ENCODE results near the gene COL5A1.

DNA sequence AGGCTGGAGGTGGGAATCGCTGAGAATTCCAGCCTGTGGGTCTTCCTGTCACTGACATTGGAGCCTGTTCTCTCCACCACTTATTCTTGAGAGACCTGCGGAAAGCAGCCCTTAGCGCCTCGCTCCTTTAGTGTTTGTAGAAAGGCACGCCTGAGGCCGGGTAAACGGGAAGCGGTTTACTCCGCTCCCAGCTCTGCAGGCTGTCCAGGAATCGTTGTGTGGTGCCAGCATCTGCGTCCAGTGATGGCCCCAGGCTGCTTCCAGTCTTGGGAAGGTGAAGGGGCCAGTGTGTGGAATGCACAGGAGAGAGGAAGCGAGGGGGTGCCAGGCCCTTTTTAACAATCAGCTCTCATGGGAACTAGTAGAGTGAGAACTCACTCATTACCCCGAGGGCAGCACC, 194.4 kb downstream of the COL5A1 start:
- TF ChIP-seq, protein P1, sequence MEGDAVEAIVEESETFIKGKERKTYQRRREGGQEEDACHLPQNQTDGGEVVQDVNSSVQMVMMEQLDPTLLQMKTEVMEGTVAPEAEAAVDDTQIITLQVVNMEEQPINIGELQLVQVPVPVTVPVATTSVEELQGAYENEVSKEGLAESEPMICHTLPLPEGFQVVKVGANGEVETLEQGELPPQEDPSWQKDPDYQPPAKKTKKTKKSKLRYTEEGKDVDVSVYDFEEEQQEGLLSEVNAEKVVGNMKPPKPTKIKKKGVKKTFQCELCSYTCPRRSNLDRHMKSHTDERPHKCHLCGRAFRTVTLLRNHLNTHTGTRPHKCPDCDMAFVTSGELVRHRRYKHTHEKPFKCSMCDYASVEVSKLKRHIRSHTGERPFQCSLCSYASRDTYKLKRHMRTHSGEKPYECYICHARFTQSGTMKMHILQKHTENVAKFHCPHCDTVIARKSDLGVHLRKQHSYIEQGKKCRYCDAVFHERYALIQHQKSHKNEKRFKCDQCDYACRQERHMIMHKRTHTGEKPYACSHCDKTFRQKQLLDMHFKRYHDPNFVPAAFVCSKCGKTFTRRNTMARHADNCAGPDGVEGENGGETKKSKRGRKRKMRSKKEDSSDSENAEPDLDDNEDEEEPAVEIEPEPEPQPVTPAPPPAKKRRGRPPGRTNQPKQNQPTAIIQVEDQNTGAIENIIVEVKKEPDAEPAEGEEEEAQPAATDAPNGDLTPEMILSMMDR (conservative IDR thresholded peaks at IDR 0.05), result no peak
- no peak for TF ChIP-seq ZFX (IDR thresholded peaks at IDR 0.05)

Measured in C4-2B (cell line).